ENCODE measurements around the gene DMRT2. TPM values are rescaled to one million over a fixed set of nuclear protein-coding genes. Genes with fewer than 3 reads are reported as not detected.

Gene DMRT2
- total and polyA plus RNA-seq, 2 donors (not counting 3 experiments of a cell fraction or from before 2014, with no cell fraction given) = not detected

GRCh38 chr9:1048811-1049210 is 1.3 kb upstream of the DMRT2 start:
- no peak for FAIRE-seq
- Histone ChIP-seq H4K20me1 (replicated peaks; ENCODE audit: control insufficient read depth, extremely low read depth, insufficient read depth, low read length) (no peaks in the 10 kb centered on the region), H3K9me3 (replicated peaks; ENCODE audit: control insufficient read depth, insufficient read depth, low read length) (no peaks in the 10 kb centered on the region), H3K4me1 (ENCODE audit: control insufficient read depth, extremely low read depth, insufficient read depth, low read length) (no peaks in the 10 kb centered on the region), H3K79me2 (ENCODE audit: control insufficient read depth, insufficient read depth, low read length) (no peaks in the 10 kb centered on the region), H3K4me2 (ENCODE audit: insufficient read depth, low read length) (no peak overlapping the region), H3K27me3 (ENCODE audit: control insufficient read depth in 2 of 2, insufficient read depth in 2 of 2, low read length in 2 of 2) (peaks cover 84 to 98% of the 10 kb centered on the region in 2 experiments), H3K9me1 (replicated peaks; ENCODE audit: control insufficient read depth, extremely low read depth, insufficient read depth, low read length) (no peaks in the 10 kb centered on the region), H3K36me3 (ENCODE audit: control insufficient read depth in 2 of 2, extremely low read depth in 1 of 2, insufficient read depth in 2 of 2, low read length in 2 of 2) (no peaks in the 10 kb centered on the region), H2AFZ (ENCODE audit: low read depth, low read length) (no peak overlapping the region), H3K27ac (ENCODE audit: insufficient read depth, low read depth, low read length) (no peak overlapping the region), H3K9ac (replicated peaks; ENCODE audit: extremely low read depth, insufficient read depth, low read length) (no peak overlapping the region), H3K4me3 (replicated peaks in 1 of 3; ENCODE audit: insufficient read depth in 1 of 3, low read depth in 1 of 3, low read length in 3 of 3) (no peak overlapping the region)
- dilution Hi-C loops (cut with MboI; ENCODE audit: extremely low pct_ligation_motif_present, low sequenced_read_pairs) = no loop called here
- intact Hi-C loops (cut with micrococcal nuclease) = no loop called here
- ChIA-PET POLR2A (no interaction called here), CTCF (interaction anchor here (2.8 kb wide), 1 partner anchor 40 kb away, joined by 11 read pairs; no protein-coding TSS in a partner anchor)
- TF ChIP-seq JUN (IDR thresholded peaks at IDR 0.05; ENCODE audit: borderline replicate concordance, insufficient read depth, insufficient read length, low read depth) = no peak
- no peak for TF ChIP-seq POLR2AphosphoS5 (IDR thresholded peaks at IDR 0.05; ENCODE audit: insufficient read depth, low read depth, low read length)
- TF ChIP-seq GATA2 (IDR thresholded peaks at IDR 0.05; ENCODE audit: insufficient read depth, insufficient read length, low read depth, low read length) = no peak
- TF ChIP-seq MYC (IDR thresholded peaks at IDR 0.05; ENCODE audit: low read depth, low read length) = no peak
- TF ChIP-seq MAX (IDR thresholded peaks at IDR 0.05; ENCODE audit: insufficient read depth, insufficient read length) = no peak
- no peak for TF ChIP-seq FOS (IDR thresholded peaks at IDR 0.05; ENCODE audit: borderline replicate concordance, insufficient read depth, low read length)
- TF ChIP-seq CTCF (IDR thresholded peaks at IDR 0.05; ENCODE audit: extremely low read depth in 1 of 2, insufficient read depth in 1 of 2, low read depth in 1 of 2, low read length in 2 of 2) = no peak
- no peak for TF ChIP-seq EZH2 (IDR thresholded peaks at IDR 0.05; ENCODE audit: borderline replicate concordance, low read depth, low read length, severe bottlenecking)
- TF ChIP-seq POLR2A (IDR thresholded peaks at IDR 0.05; ENCODE audit: low read depth, low read length) = no peak
- DNase-seq (ENCODE audit: low read depth, low spot score) = no peak
- no TSS peak for BruUV-seq (replicated peaks)
